ENCODE measurements around the gene AVPI1. TPM values are rescaled to one million over a fixed set of nuclear protein-coding genes. Genes with fewer than 3 reads are reported as not detected.
A peak's percentile ranks its signal among the peaks of the same experiment; 100 is the strongest.

The AVPI1 gene
- total RNA-seq, 1 experiment from 2014 or later: 2.6 TPM

DNA sequence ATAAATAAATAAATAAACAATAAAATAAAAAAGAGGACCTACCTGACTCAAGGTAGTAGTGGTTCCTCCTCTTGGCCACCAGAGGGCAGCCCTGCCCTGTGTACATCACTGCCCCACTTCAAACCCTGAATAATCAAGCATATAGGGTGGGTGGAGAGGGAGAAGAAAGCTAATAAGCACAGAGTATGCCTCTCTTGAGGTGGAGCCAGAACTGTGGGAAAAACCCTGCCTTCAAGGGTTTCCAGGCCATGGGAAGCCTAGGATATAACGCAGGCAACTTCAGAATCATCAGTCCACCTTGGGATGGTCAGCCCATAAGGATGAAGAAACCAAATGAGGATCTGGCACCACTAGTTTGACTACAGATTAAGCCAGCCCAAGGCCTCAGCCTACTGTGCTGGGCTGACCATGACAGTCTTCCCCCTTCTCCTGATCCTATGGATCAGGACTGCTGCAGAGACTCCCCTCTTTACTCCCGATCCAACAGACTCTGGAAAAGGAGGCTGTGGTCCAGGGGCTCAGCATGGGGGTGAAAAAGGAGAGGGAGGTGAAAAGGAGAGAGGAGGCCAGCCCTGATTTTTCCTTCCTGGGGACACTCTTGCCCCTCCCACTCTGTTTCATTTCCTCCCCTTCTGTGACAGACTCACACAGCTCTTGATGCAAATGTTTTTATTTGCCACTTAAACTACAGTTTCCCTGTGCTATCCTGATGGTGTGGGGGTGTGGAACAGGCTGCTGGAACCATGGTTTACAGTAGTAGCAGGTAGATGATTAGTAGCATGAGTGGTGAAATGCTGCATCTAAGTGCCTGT, 10.1 kb downstream of the AVPI1 start:
- intact Hi-C loops (cut with micrococcal nuclease; ENCODE audit: unreplicated experiment): loop anchor here (1.0 kb wide), 1 partner anchor 54 kb away; no protein-coding TSS in a partner anchor
- Histone ChIP-seq H3K36me3 (ENCODE audit: insufficient read depth, low read length, poor library complexity, severe bottlenecking) (peaks cover 20% of the 10 kb centered on the region), H3K27me3 (replicated peaks; ENCODE audit: insufficient read depth, low read depth, low read length, poor library complexity) (no peaks in the 10 kb centered on the region), H3K4me1 (ENCODE audit: insufficient read depth, low read length, poor library complexity, severe bottlenecking) (no peaks in the 10 kb centered on the region), H3K27ac (ENCODE audit: low read depth, low read length, poor library complexity, severe bottlenecking) (no peak overlapping the region), H3K4me3 (ENCODE audit: low read depth, low read length, poor library complexity, severe bottlenecking) (no peak overlapping the region), H3K9me3 (ENCODE audit: low read depth, low read length, poor library complexity, severe bottlenecking) (no peaks in the 10 kb centered on the region)
- CTCF ChIA-PET: interaction anchor here (0.6 to 1.4 kb wide), 5 partner anchors 10 to 54 kb away, joined by 3 to 9 read pairs (median 6); partner anchors contain the start of gene AVPI1
- DNase-seq (ENCODE audit: low spot score): peak; percentile 65
- POLR2A ChIA-PET (ENCODE audit: low non-redundant PET): no interaction called here
- BruUV-seq (replicated peaks): no TSS peak
- no peak for TF ChIP-seq EZH2 (IDR thresholded peaks at IDR 0.05; ENCODE audit: borderline replicate concordance, low read depth, low read length, poor library complexity, severe bottlenecking)
- peak; percentile 81 for TF ChIP-seq CTCF (conservative IDR thresholded peaks at IDR 0.05; ENCODE audit: low read depth, low read length)

DNA sequence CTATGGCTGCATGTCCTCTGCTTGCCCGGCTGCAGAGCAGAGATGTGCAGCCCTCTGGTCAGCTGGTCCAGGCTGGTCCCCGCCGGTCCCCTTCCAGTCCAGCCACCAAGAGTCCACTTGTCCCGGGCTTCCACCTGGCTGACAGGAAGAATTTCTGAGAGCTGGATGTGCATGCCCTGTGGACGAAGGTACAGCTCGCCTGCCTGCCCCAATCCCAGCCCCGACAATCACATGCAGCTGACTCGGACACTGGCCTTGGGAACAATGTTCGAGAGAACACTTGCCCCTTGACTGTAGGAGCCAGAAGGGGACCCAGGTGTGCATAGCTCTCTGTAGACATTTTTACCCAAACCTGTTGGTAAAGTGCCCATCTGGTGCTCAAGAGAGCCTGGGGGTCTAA, 11.8 kb downstream of the AVPI1 start:
- Histone ChIP-seq H3K27ac (ENCODE audit: low read depth, low read length, poor library complexity, severe bottlenecking) (no peak overlapping the region), H3K9me3 (ENCODE audit: low read depth, low read length, poor library complexity, severe bottlenecking) (no peaks in the 10 kb centered on the region), H3K4me1 (ENCODE audit: insufficient read depth, low read length, poor library complexity, severe bottlenecking) (no peaks in the 10 kb centered on the region), H3K4me3 (ENCODE audit: low read depth, low read length, poor library complexity, severe bottlenecking) (no peak overlapping the region), H3K27me3 (replicated peaks; ENCODE audit: insufficient read depth, low read depth, low read length, poor library complexity) (no peaks in the 10 kb centered on the region), H3K36me3 (ENCODE audit: insufficient read depth, low read length, poor library complexity, severe bottlenecking) (peaks cover 20% of the 10 kb centered on the region)
- intact Hi-C loops (cut with micrococcal nuclease; ENCODE audit: unreplicated experiment): no loop called here
- TF ChIP-seq CTCF (conservative IDR thresholded peaks at IDR 0.05; ENCODE audit: low read depth, low read length) (no peak), EZH2 (IDR thresholded peaks at IDR 0.05; ENCODE audit: borderline replicate concordance, low read depth, low read length, poor library complexity, severe bottlenecking) (no peak)
- ChIA-PET CTCF (interaction anchor here (1.4 kb wide), 1 partner anchor 12 kb away, joined by 4 read pairs; the partner anchor contains the start of gene AVPI1), POLR2A (ENCODE audit: low non-redundant PET) (no interaction called here)
- DNase-seq (ENCODE audit: low spot score): no peak
- no TSS peak for BruUV-seq (replicated peaks)

- POLR2A ChIA-PET (ENCODE audit: low non-redundant PET): no interaction called here
- H3K4me3 ChIP-seq (ENCODE audit: low read depth, low read length, poor library complexity, severe bottlenecking): no peak overlapping the region
- no peak for DNase-seq (ENCODE audit: low spot score)
- CTCF ChIA-PET: no interaction called here
- BruUV-seq (replicated peaks): TSS peak; percentile 6
- H3K9me3 ChIP-seq (ENCODE audit: low read depth, low read length, poor library complexity, severe bottlenecking): no peaks in the 10 kb centered on the region
- no peaks in the 10 kb centered on the region for H3K27me3 ChIP-seq (replicated peaks; ENCODE audit: insufficient read depth, low read depth, low read length, poor library complexity)
- H3K27ac ChIP-seq (ENCODE audit: low read depth, low read length, poor library complexity, severe bottlenecking): no peak overlapping the region
- TF ChIP-seq CTCF (conservative IDR thresholded peaks at IDR 0.05; ENCODE audit: low read depth, low read length): no peak
- no peak for TF ChIP-seq EZH2 (IDR thresholded peaks at IDR 0.05; ENCODE audit: borderline replicate concordance, low read depth, low read length, poor library complexity, severe bottlenecking)
- H3K4me1 ChIP-seq (ENCODE audit: insufficient read depth, low read length, poor library complexity, severe bottlenecking): no peaks in the 10 kb centered on the region
- H3K36me3 ChIP-seq (ENCODE audit: insufficient read depth, low read length, poor library complexity, severe bottlenecking): peaks cover 23% of the 10 kb centered on the region
- intact Hi-C loops (cut with micrococcal nuclease; ENCODE audit: unreplicated experiment): no loop called here
Observed at GRCh38 chr10:97673736-97674525, 13.1 kb downstream of the AVPI1 start.
